Activated naive CD8-positive, alpha-beta T cell treated with anti-CD3 and anti-CD28 coated beads, Interleukin-2, amount 10 ng/mL, durations not matched to agents 7 days and 5 days (primary cell): Measurements from ENCODE around the gene SYNM. TPM values are rescaled to one million over a fixed set of nuclear protein-coding genes. Genes with fewer than 3 reads are reported as not detected.

ENCODE experiments used
- ATAC-seq: fragments of 150-1000 bp; cut with Tn5 transposase; one replicate; pipeline ENCODE4 v1.10.0; 2021; ENCODE audit warnings: low read depth, moderate library complexity
- POLR2A ChIA-PET: fragments of 350-600 bp; sonication (Branson Sonifier 250); formaldehyde crosslinking; loops from one replicate; lab custom pipeline; 2021; ENCODE audit warnings: antibody characterized with exemption; lab: Charles Lee
- DNase-seq: peaks from one replicate; pipeline ENCODE4 v3.0.0; 2021
- H3K27ac Mint-ChIP-seq: one replicate; pipeline ENCODE4 v1.8.0; 2022; ENCODE audit warnings: mild to moderate bottlenecking, mixed read lengths
- H3K27me3 Mint-ChIP-seq: one replicate; pipeline ENCODE4 v1.8.0; 2022; ENCODE audit warnings: mild to moderate bottlenecking, moderate library complexity, mixed read lengths
- H3K36me3 Mint-ChIP-seq: one replicate; pipeline ENCODE4 v1.8.0; 2021; ENCODE audit warnings: mild to moderate bottlenecking, mixed read lengths
- H3K4me1 Mint-ChIP-seq: one replicate; pipeline ENCODE4 v1.8.0; 2021; ENCODE audit warnings: mixed read lengths
- H3K4me3 Mint-ChIP-seq: one replicate; pipeline ENCODE4 v1.8.0; 2022; ENCODE audit warnings: mild to moderate bottlenecking, moderate library complexity, mixed read lengths
- H3K9me3 Mint-ChIP-seq: one replicate; pipeline ENCODE4 v1.8.0; 2021; ENCODE audit warnings: mixed read lengths
- total RNA-seq, 2 experiments: library from RNA; stranded (reverse); gene quantifications; one replicate each; pipeline ENCODE4 v1.2.3, GENCODE V29; 2021

The SYNM gene
- total RNA-seq, 2 experiments from 2014 or later = 4.5 to 6.7 TPM

GRCh38 chr15:99170476-99171065, 65.7 kb downstream of the SYNM start:
- no peaks in the 10 kb centered on the region for H3K9me3 Mint-ChIP-seq
- no peak overlapping the region for H3K4me3 Mint-ChIP-seq
- no peaks in the 10 kb centered on the region for H3K27me3 Mint-ChIP-seq

GRCh38 chr15:99172171-99172570, 67.3 kb downstream of the SYNM start:
- no peak for ATAC-seq
- Mint-ChIP-seq H3K4me3 (no peak overlapping the region), H3K4me1 (no peaks in the 10 kb centered on the region), H3K9me3 (no peaks in the 10 kb centered on the region), H3K27me3 (no peaks in the 10 kb centered on the region), H3K36me3 (no peaks in the 10 kb centered on the region), H3K27ac (no peak overlapping the region)
- POLR2A ChIA-PET = no interaction called here
- no peak for DNase-seq

More at GRCh38 chr15:99170476-99171065, 65.7 kb downstream of the SYNM start:
- POLR2A ChIA-PET = no interaction called here
- no peak for DNase-seq
- Mint-ChIP-seq H3K36me3 (no peaks in the 10 kb centered on the region), H3K4me1 (no peaks in the 10 kb centered on the region), H3K27ac (no peak overlapping the region)
- no peak for ATAC-seq

- DNase-seq (no peak), ATAC-seq (no peak)
- no peaks in the 10 kb centered on the region for H3K27me3 Mint-ChIP-seq
- POLR2A ChIA-PET = no interaction called here
- no peaks in the 10 kb centered on the region for H3K4me1 Mint-ChIP-seq
- no peaks in the 10 kb centered on the region for H3K36me3 Mint-ChIP-seq
- no peak overlapping the region for H3K27ac Mint-ChIP-seq
- no peaks in the 10 kb centered on the region for H3K9me3 Mint-ChIP-seq
- no peak overlapping the region for H3K4me3 Mint-ChIP-seq
Measured at GRCh38 chr15:99172989-99173388, 68.1 kb downstream of the SYNM start.

GRCh38 chr15:99174567-99175395, 69.9 kb downstream of the SYNM start:
- Mint-ChIP-seq H3K27me3 (peaks cover 4% of the 10 kb centered on the region), H3K4me3 (no peak overlapping the region), H3K4me1 (no peaks in the 10 kb centered on the region), H3K27ac (no peak overlapping the region), H3K36me3 (no peaks in the 10 kb centered on the region), H3K9me3 (no peaks in the 10 kb centered on the region)
- DNase-seq = no peak
- no peak for ATAC-seq
- POLR2A ChIA-PET = no interaction called here

- no peaks in the 10 kb centered on the region for H3K9me3 Mint-ChIP-seq
- peaks cover 8% of the 10 kb centered on the region for H3K27me3 Mint-ChIP-seq
- POLR2A ChIA-PET = no interaction called here
- DNase-seq (no peak), ATAC-seq (no peak)
- no peak overlapping the region for H3K4me3 Mint-ChIP-seq
- H3K4me1 Mint-ChIP-seq = no peaks in the 10 kb centered on the region
- no peaks in the 10 kb centered on the region for H3K36me3 Mint-ChIP-seq
- no peak overlapping the region for H3K27ac Mint-ChIP-seq
Measured at GRCh38 chr15:99176757-99177156, 71.9 kb downstream of the SYNM start.

- no peaks in the 10 kb centered on the region for H3K36me3 Mint-ChIP-seq
- DNase-seq = no peak
- H3K27me3 Mint-ChIP-seq = peaks cover 8% of the 10 kb centered on the region
- H3K27ac Mint-ChIP-seq = no peak overlapping the region
- H3K4me1 Mint-ChIP-seq = no peaks in the 10 kb centered on the region
- POLR2A ChIA-PET = no interaction called here
- no peaks in the 10 kb centered on the region for H3K9me3 Mint-ChIP-seq
- ATAC-seq = no peak
- no peak overlapping the region for H3K4me3 Mint-ChIP-seq
Measured at GRCh38 chr15:99177679-99178078, 72.8 kb downstream of the SYNM start.

- no peak for ATAC-seq
- no peaks in the 10 kb centered on the region for H3K36me3 Mint-ChIP-seq
- peaks cover 10% of the 10 kb centered on the region for H3K27me3 Mint-ChIP-seq
- no peak overlapping the region for H3K4me3 Mint-ChIP-seq
- peaks cover 3% of the 10 kb centered on the region for H3K4me1 Mint-ChIP-seq
- POLR2A ChIA-PET = no interaction called here
- no peak overlapping the region for H3K27ac Mint-ChIP-seq
- DNase-seq = no peak
- H3K9me3 Mint-ChIP-seq = no peaks in the 10 kb centered on the region
Measured at GRCh38 chr15:99180086-99180963, 75.4 kb downstream of the SYNM start.

- Mint-ChIP-seq H3K36me3 (no peaks in the 10 kb centered on the region), H3K4me1 (peaks cover 3% of the 10 kb centered on the region), H3K27ac (no peak overlapping the region), H3K4me3 (no peak overlapping the region), H3K27me3 (peaks cover 10% of the 10 kb centered on the region), H3K9me3 (no peaks in the 10 kb centered on the region)
- POLR2A ChIA-PET = interaction anchor here (0.5 kb wide), 1 partner anchor 210 kb away, joined by 3 read pairs; no protein-coding TSS in a partner anchor
- DNase-seq (no peak), ATAC-seq (no peak)
Measured at GRCh38 chr15:99180964-99181306, 76.1 kb downstream of the SYNM start.

- H3K27ac Mint-ChIP-seq = no peak overlapping the region
- no peaks in the 10 kb centered on the region for H3K36me3 Mint-ChIP-seq
- H3K27me3 Mint-ChIP-seq = peaks cover 10% of the 10 kb centered on the region
- DNase-seq = no peak
- ATAC-seq = no peak
- no peaks in the 10 kb centered on the region for H3K9me3 Mint-ChIP-seq
- POLR2A ChIA-PET = interaction anchor here (0.5 kb wide), 1 partner anchor 211 kb away, joined by 3 read pairs; no protein-coding TSS in a partner anchor
- H3K4me3 Mint-ChIP-seq = no peak overlapping the region
- H3K4me1 Mint-ChIP-seq = peaks cover 3% of the 10 kb centered on the region
Measured at GRCh38 chr15:99181545-99181971, 76.7 kb downstream of the SYNM start.

- Mint-ChIP-seq H3K27me3 (peaks cover 12% of the 10 kb centered on the region), H3K36me3 (no peaks in the 10 kb centered on the region), H3K27ac (no peak overlapping the region), H3K4me1 (peaks cover 3% of the 10 kb centered on the region), H3K9me3 (no peaks in the 10 kb centered on the region), H3K4me3 (no peak overlapping the region)
- no peak for DNase-seq
- POLR2A ChIA-PET = no interaction called here
- no peak for ATAC-seq
Measured at GRCh38 chr15:99182791-99183190, 77.9 kb downstream of the SYNM start.

Other genes with a start within 250 kb of the SYNM start
- gene PGPEP1L, start 97.3 kb upstream of the SYNM start, total RNA-seq = not detected
- gene TTC23, start 144.5 kb downstream of the SYNM start, total RNA-seq = under 1 TPM; 0.61 to 0.82 TPM
- gene LRRC28, start 146.4 kb downstream of the SYNM start, total RNA-seq = 10 to 100 TPM; 18.0 to 20.3 TPM